H1 (cell line): Measurements from ENCODE around the gene SBF2. TPM values are rescaled to one million over a fixed set of nuclear protein-coding genes. Genes with fewer than 3 reads are reported as not detected.

Experiments used
- BACH1 ChIP-seq: IDR thresholded peaks from 2 replicates; pipeline ENCODE4 v1.6.1; 2012; ENCODE audit warnings: low read length, improper control_type of control experiment
- GABPA ChIP-seq: IDR thresholded peaks from 2 replicates; pipeline ENCODE4 v1.6.1; 2011; ENCODE audit warnings: mild to moderate bottlenecking, low read length, moderate library complexity, borderline replicate concordance; ENCODE audit not compliant: insufficient read depth
- JUN ChIP-seq: IDR thresholded peaks from 2 replicates; pipeline ENCODE4 v1.6.1; 2011; ENCODE audit warnings: low read depth, mild to moderate bottlenecking, improper control_type of control experiment, low read length
- POLR2A ChIP-seq, 2 experiments: IDR thresholded peaks; 1 replicate in 1 of 2; 2 replicates in 1 of 2; pipeline ENCODE4 v1.6.1; 2011; ENCODE audit warnings: low read depth in 2 of 2, low read length in 2 of 2, mild to moderate bottlenecking in 2 of 2; ENCODE audit errors: control extremely low read depth in 1 of 2
- SIX5 ChIP-seq: IDR thresholded peaks from 2 replicates; pipeline ENCODE4 v1.6.1; 2011; ENCODE audit warnings: mild to moderate bottlenecking, low read depth, low read length
- TAF1 ChIP-seq: IDR thresholded peaks from 2 replicates; pipeline ENCODE4 v1.6.1; 2011; ENCODE audit warnings: mild to moderate bottlenecking, low read depth, low read length
- TAF7 ChIP-seq: optimal IDR thresholded peaks from 2 replicates; pipeline ENCODE3; 2011; ENCODE audit warnings: low read depth, mild to moderate bottlenecking, inconsistent platforms, low read length, moderate library complexity, borderline replicate concordance
- polyA plus RNA-seq, 7 experiments: library from polyadenylated mRNA; depleted of rRNA in 3 of 7; stranded (reverse) in 5 of 7; unstranded in 2 of 7; fragments of >200 nt in 5 of 7; fragments of 200-250 nt in 2 of 7; gene quantifications; 1 replicate in 5 of 7; 2 replicates in 1 of 7; 4 replicates in 1 of 7; pipeline versions ENCODE4 v1.2.1 to v1.2.3, GENCODE V29; 2011 to 2013; ENCODE audit warnings: missing spikeins in 2 of 7, mixed read lengths in 2 of 7
- total RNA-seq: library from RNA; stranded (reverse); fragmentation: NEBNext Ultra II Directional; extraction: Animal tissue kit (Norgen Biotek cat#: 25700); gene quantifications from 2 replicates; pipeline ENCODE4 v1.2.1, GENCODE V29; 2021
- TF ChIP-seq, protein P1 (sequence below): IDR thresholded peaks from 2 replicates; pipeline ENCODE4 v1.6.1; 2012; ENCODE audit warnings: low read length, inconsistent platforms
- TF ChIP-seq, protein P2 (sequence below): fragments of 300-600 bp; sonication (generic); IDR thresholded peaks from 2 replicates; pipeline ENCODE4 v1.7.1; 2012; ENCODE audit warnings: low read length, moderate library complexity, mild to moderate bottlenecking, inconsistent platforms; ENCODE audit not compliant: insufficient replicate concordance

The SBF2 gene
- total and polyA plus RNA-seq, 2 of the 8 experiments (the other 6 are each of a cell fraction or from before 2014, with no cell fraction given) = 36.7 to 50.5 TPM

- TF ChIP-seq JUN (no peak), TAF1 (peak; percentile 62; the same call in 1 of the 2 replicates), TAF7 (peak; percentile 60), SIX5 (no peak), GABPA (no peak), BACH1 (peak; percentile 8; the same call in 1 of the 2 replicates), POLR2A (IDR thresholded peaks at IDR 0.05; ENCODE audit: control extremely low read depth in 1 of 2, low read depth in 2 of 2, low read length in 2 of 2) (peak; percentile 0 to 78)
- TF ChIP-seq, protein P1, sequence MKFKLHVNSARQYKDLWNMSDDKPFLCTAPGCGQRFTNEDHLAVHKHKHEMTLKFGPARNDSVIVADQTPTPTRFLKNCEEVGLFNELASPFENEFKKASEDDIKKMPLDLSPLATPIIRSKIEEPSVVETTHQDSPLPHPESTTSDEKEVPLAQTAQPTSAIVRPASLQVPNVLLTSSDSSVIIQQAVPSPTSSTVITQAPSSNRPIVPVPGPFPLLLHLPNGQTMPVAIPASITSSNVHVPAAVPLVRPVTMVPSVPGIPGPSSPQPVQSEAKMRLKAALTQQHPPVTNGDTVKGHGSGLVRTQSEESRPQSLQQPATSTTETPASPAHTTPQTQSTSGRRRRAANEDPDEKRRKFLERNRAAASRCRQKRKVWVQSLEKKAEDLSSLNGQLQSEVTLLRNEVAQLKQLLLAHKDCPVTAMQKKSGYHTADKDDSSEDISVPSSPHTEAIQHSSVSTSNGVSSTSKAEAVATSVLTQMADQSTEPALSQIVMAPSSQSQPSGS = no peak
- TF ChIP-seq, protein P2, sequence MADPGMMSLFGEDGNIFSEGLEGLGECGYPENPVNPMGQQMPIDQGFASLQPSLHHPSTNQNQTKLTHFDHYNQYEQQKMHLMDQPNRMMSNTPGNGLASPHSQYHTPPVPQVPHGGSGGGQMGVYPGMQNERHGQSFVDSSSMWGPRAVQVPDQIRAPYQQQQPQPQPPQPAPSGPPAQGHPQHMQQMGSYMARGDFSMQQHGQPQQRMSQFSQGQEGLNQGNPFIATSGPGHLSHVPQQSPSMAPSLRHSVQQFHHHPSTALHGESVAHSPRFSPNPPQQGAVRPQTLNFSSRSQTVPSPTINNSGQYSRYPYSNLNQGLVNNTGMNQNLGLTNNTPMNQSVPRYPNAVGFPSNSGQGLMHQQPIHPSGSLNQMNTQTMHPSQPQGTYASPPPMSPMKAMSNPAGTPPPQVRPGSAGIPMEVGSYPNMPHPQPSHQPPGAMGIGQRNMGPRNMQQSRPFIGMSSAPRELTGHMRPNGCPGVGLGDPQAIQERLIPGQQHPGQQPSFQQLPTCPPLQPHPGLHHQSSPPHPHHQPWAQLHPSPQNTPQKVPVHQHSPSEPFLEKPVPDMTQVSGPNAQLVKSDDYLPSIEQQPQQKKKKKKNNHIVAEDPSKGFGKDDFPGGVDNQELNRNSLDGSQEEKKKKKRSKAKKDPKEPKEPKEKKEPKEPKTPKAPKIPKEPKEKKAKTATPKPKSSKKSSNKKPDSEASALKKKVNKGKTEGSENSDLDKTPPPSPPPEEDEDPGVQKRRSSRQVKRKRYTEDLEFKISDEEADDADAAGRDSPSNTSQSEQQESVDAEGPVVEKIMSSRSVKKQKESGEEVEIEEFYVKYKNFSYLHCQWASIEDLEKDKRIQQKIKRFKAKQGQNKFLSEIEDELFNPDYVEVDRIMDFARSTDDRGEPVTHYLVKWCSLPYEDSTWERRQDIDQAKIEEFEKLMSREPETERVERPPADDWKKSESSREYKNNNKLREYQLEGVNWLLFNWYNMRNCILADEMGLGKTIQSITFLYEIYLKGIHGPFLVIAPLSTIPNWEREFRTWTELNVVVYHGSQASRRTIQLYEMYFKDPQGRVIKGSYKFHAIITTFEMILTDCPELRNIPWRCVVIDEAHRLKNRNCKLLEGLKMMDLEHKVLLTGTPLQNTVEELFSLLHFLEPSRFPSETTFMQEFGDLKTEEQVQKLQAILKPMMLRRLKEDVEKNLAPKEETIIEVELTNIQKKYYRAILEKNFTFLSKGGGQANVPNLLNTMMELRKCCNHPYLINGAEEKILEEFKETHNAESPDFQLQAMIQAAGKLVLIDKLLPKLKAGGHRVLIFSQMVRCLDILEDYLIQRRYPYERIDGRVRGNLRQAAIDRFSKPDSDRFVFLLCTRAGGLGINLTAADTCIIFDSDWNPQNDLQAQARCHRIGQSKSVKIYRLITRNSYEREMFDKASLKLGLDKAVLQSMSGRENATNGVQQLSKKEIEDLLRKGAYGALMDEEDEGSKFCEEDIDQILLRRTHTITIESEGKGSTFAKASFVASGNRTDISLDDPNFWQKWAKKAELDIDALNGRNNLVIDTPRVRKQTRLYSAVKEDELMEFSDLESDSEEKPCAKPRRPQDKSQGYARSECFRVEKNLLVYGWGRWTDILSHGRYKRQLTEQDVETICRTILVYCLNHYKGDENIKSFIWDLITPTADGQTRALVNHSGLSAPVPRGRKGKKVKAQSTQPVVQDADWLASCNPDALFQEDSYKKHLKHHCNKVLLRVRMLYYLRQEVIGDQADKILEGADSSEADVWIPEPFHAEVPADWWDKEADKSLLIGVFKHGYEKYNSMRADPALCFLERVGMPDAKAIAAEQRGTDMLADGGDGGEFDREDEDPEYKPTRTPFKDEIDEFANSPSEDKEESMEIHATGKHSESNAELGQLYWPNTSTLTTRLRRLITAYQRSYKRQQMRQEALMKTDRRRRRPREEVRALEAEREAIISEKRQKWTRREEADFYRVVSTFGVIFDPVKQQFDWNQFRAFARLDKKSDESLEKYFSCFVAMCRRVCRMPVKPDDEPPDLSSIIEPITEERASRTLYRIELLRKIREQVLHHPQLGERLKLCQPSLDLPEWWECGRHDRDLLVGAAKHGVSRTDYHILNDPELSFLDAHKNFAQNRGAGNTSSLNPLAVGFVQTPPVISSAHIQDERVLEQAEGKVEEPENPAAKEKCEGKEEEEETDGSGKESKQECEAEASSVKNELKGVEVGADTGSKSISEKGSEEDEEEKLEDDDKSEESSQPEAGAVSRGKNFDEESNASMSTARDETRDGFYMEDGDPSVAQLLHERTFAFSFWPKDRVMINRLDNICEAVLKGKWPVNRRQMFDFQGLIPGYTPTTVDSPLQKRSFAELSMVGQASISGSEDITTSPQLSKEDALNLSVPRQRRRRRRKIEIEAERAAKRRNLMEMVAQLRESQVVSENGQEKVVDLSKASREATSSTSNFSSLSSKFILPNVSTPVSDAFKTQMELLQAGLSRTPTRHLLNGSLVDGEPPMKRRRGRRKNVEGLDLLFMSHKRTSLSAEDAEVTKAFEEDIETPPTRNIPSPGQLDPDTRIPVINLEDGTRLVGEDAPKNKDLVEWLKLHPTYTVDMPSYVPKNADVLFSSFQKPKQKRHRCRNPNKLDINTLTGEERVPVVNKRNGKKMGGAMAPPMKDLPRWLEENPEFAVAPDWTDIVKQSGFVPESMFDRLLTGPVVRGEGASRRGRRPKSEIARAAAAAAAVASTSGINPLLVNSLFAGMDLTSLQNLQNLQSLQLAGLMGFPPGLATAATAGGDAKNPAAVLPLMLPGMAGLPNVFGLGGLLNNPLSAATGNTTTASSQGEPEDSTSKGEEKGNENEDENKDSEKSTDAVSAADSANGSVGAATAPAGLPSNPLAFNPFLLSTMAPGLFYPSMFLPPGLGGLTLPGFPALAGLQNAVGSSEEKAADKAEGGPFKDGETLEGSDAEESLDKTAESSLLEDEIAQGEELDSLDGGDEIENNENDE = no peak
Measured at GRCh38 chr11:10303558-10304363, 9.7 kb upstream of the SBF2 start (continued).
